SK-N-MC (cell line): ENCODE measurements around the gene ATG13.

Experiments
- EZH2 ChIP-seq: fragments of 200-600 bp; sonication (generic); IDR thresholded peaks from one replicate; pipeline ENCODE4 v1.6.1; 2017; ENCODE audit warnings: antibody characterized with exemption
- POLR2AphosphoS5 ChIP-seq: IDR thresholded peaks from 2 replicates; pipeline ENCODE4 v1.6.1; 2012; ENCODE audit warnings: mild to moderate bottlenecking, low read depth, low read length, borderline replicate concordance

GRCh38 chr11:46630237-46630636, 12.9 kb downstream of the ATG13 start:
- TF ChIP-seq POLR2AphosphoS5 (no peak), EZH2 (no peak)
